HG02678 (cell line): ENCODE results near the gene SLC19A1.

Source experiments
- ATAC-seq: cut with Tn5 transposase; IDR thresholded peaks from one replicate; pipeline ENCODE4 v1.9.1; 2021; ENCODE audit warnings: mild to moderate bottlenecking, moderate library complexity; ENCODE audit not compliant: unreplicated experiment

Gene SLC19A1

GRCh38 chr21:45472445-45473365 is 69.5 kb downstream of the SLC19A1 start:
- no peak for ATAC-seq

- no peak for ATAC-seq
These were observed 70.6 kb downstream of the SLC19A1 start for GRCh38 chr21:45471525-45472221.

GRCh38 chr21:45470773-45471524 is 71.3 kb downstream of the SLC19A1 start:
- no peak for ATAC-seq

- no peak for ATAC-seq
These were observed 72.1 kb downstream of the SLC19A1 start for GRCh38 chr21:45470087-45470515.

- no peak for ATAC-seq
These were observed 72.8 kb downstream of the SLC19A1 start for GRCh38 chr21:45469273-45470086.

GRCh38 chr21:45468971-45469272 is 73.3 kb downstream of the SLC19A1 start:
- no peak for ATAC-seq

GRCh38 chr21:45468051-45468970 is 73.9 kb downstream of the SLC19A1 start:
- ATAC-seq = no peak

- ATAC-seq = no peak
These were observed 74.9 kb downstream of the SLC19A1 start for GRCh38 chr21:45467221-45467779.

GRCh38 chr21:45466330-45467220 is 75.7 kb downstream of the SLC19A1 start:
- no peak for ATAC-seq

GRCh38 chr21:45465611-45466329 is 76.5 kb downstream of the SLC19A1 start:
- no peak for ATAC-seq

- no peak for ATAC-seq
These were observed 77.1 kb downstream of the SLC19A1 start for GRCh38 chr21:45465105-45465504.

- no peak for ATAC-seq
These were observed 77.9 kb downstream of the SLC19A1 start for GRCh38 chr21:45464309-45464708.

- no peak for ATAC-seq
These were observed 78.4 kb downstream of the SLC19A1 start for GRCh38 chr21:45463871-45464270.

GRCh38 chr21:45461806-45462341 is 80.4 kb downstream of the SLC19A1 start:
- ATAC-seq = no peak

- no peak for ATAC-seq
These were observed 80.9 kb downstream of the SLC19A1 start for GRCh38 chr21:45461369-45461750.

GRCh38 chr21:45460611-45461368 is 81.5 kb downstream of the SLC19A1 start:
- no peak for ATAC-seq
